Suprapubic skin (tissue), 4 donors: Measurements from ENCODE around the gene IQSEC1. TPM values are rescaled to one million over a fixed set of nuclear protein-coding genes. Genes with fewer than 3 reads are reported as not detected.

Experiments
- DNase-seq, 2 donors: peaks; one replicate each; pipeline ENCODE4 v3.0.0-alpha.2; 2019; ENCODE audit warnings: low spot score in 2 of 2
- H3K27ac ChIP-seq: fragments of 200-600 bp; sonication (generic); one replicate; pipeline ENCODE4 v1.5.1; 2019
- H3K27me3 ChIP-seq: fragments of 200-600 bp; sonication (generic); one replicate; pipeline ENCODE4 v1.5.1; 2019
- H3K36me3 ChIP-seq: fragments of 200-600 bp; sonication (generic); one replicate; pipeline ENCODE4 v1.5.1; 2019
- H3K4me1 ChIP-seq: fragments of 200-600 bp; sonication (generic); one replicate; pipeline ENCODE4 v1.5.1; 2019
- H3K4me3 ChIP-seq: fragments of 200-600 bp; sonication (generic); one replicate; pipeline ENCODE4 v1.5.1; 2019; ENCODE audit warnings: mild to moderate bottlenecking
- H3K9me3 ChIP-seq: fragments of 200-600 bp; sonication (generic); one replicate; pipeline ENCODE4 v1.5.1; 2019
- EP300 ChIP-seq: sonication (generic); formaldehyde crosslinking; IDR thresholded peaks from one replicate; pipeline ENCODE4 v1.6.1; 2017; ENCODE audit warnings: antibody characterized with exemption
- POLR2A ChIP-seq, 2 donors: fragments of 450-650 bp; IDR thresholded peaks; one replicate each; pipeline ENCODE4 v1.6.1; 2017; ENCODE audit warnings: antibody characterized with exemption in 2 of 2, mild to moderate bottlenecking in 2 of 2, moderate library complexity in 2 of 2
- POLR2AphosphoS5 ChIP-seq, 3 donors: sonication (generic); formaldehyde crosslinking; IDR thresholded peaks; one replicate each; pipeline ENCODE4 v1.6.1; 2017; ENCODE audit warnings: antibody characterized with exemption in 3 of 3
- WGBS: methylation state at CpG from one replicate; pipeline ENCODE4 v1.1.5; 2018; 5-methylcytosine and 5-hydroxymethylcytosine counted together
- total RNA-seq, 4 donors: library from RNA; depleted of rRNA; stranded (reverse); fragments of >200 nt; gene quantifications; one replicate each; pipeline ENCODE4 v1.1.0, GENCODE V29; 2016
- TF ChIP-seq, protein P1 (sequence below), 2 donors: fragments of 200-600 bp in 1 of 2; fragments of 450-650 bp in 1 of 2; sonication (generic) in 1 of 2; IDR thresholded peaks; one replicate each; pipeline ENCODE4 v1.5.1; 2016 to 2019; ENCODE audit warnings: antibody characterized with exemption in 2 of 2, mild to moderate bottlenecking in 1 of 2, moderate library complexity in 1 of 2

Gene IQSEC1
- total RNA-seq, 4 donors from 2014 or later, result 26.7 to 52.4 (median 35.5) TPM

- no peak overlapping the region for H3K4me3 ChIP-seq
- 84% methylated on average over 4 of the region's 4 CpGs for WGBS
- no peaks in the 10 kb centered on the region for H3K27me3 ChIP-seq
- H3K36me3 ChIP-seq, result no peaks in the 10 kb centered on the region
- DNase-seq, result no peak
- no peak overlapping the region for H3K27ac ChIP-seq
- peaks cover 27% of the 10 kb centered on the region for H3K4me1 ChIP-seq
- TF ChIP-seq, protein P1, sequence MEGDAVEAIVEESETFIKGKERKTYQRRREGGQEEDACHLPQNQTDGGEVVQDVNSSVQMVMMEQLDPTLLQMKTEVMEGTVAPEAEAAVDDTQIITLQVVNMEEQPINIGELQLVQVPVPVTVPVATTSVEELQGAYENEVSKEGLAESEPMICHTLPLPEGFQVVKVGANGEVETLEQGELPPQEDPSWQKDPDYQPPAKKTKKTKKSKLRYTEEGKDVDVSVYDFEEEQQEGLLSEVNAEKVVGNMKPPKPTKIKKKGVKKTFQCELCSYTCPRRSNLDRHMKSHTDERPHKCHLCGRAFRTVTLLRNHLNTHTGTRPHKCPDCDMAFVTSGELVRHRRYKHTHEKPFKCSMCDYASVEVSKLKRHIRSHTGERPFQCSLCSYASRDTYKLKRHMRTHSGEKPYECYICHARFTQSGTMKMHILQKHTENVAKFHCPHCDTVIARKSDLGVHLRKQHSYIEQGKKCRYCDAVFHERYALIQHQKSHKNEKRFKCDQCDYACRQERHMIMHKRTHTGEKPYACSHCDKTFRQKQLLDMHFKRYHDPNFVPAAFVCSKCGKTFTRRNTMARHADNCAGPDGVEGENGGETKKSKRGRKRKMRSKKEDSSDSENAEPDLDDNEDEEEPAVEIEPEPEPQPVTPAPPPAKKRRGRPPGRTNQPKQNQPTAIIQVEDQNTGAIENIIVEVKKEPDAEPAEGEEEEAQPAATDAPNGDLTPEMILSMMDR (IDR thresholded peaks at IDR 0.05), result no peak
- TF ChIP-seq EP300, result no peak
- no peak for TF ChIP-seq POLR2A (IDR thresholded peaks at IDR 0.05)
- TF ChIP-seq POLR2AphosphoS5 (IDR thresholded peaks at IDR 0.05), result no peak
- H3K9me3 ChIP-seq, result no peaks in the 10 kb centered on the region
Observed at GRCh38 chr3:13010780-13011572, 62.3 kb downstream of the IQSEC1 start.

DNA sequence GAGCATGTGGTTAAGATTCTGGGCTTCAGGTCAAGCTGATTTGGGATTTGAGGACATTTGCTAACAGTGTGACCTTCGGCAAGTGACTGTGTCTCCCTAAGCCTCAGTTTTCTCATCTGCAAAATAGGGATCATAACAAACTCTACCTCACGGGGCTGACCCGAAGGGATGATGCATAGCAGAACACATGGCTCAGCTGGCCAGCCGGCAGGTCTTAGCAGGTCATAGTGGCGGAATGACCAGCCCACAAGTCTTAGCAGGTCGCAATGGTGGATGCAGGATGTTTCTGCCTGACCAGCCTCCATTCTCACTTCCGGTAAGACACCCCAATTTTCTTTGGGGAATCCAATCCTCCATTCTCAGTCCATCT lies 63.3 kb downstream of the IQSEC1 start:
- H3K4me3 ChIP-seq, result no peak overlapping the region
- H3K27ac ChIP-seq, result no peak overlapping the region
- 93% methylated on average over 4 of the region's 7 CpGs for WGBS

DNA sequence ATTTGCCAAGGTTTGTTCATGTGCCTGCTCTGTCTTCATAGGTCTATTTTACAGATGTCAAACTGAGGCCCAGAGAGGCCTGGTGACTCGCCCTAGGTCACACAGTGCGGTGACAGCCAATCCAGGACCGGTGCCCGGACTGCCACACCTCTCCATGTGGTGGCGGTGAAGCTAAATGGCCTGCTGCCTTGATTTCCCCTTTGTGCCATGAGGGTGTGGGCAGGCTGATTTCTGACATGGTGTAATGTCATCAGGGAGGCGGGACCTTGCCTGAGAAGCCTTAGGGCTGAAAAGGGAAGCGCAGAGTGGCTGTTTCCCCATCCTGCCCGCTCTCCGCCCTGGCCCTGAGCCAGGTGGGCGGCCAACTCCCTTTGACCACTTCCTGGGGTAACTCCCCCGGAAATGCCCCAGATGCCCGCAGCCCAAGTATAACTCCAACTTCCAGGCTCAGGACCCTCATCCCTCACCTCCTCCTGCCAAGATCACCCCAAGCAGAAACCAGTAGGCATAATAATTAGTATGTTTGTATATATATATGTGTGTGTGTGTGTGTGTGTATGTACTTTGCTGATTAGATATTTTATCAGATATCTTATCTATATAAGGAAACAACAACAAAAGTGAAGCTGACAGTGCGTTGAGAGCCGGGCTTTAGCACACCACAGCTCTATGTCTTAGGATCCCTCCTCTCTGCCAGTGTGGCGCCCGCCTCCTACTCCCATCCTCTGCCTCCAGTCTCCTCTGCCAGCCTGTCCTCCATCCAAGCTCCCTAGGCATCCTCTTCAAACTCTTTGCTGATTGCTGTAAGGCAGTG lies 63.9 kb downstream of the IQSEC1 start:
- WGBS, result 63% methylated on average over 6 of the region's 16 CpGs
- peaks cover 20% of the 10 kb centered on the region for H3K4me1 ChIP-seq
- TF ChIP-seq POLR2AphosphoS5 (IDR thresholded peaks at IDR 0.05) (peak in 1 of 3 donors; percentile 17), EP300 (no peak)
- TF ChIP-seq, protein P1 (IDR thresholded peaks at IDR 0.05), result no peak
- no peak overlapping the region for H3K4me3 ChIP-seq
- no peak overlapping the region for H3K27ac ChIP-seq
- peak in 1 of 2 donors; percentile 82 for DNase-seq
- no peaks in the 10 kb centered on the region for H3K9me3 ChIP-seq
- no peaks in the 10 kb centered on the region for H3K27me3 ChIP-seq
- no peaks in the 10 kb centered on the region for H3K36me3 ChIP-seq

More for the DNA sequence above, 63.3 kb downstream of the IQSEC1 start:
- Histone ChIP-seq H3K27me3 (no peaks in the 10 kb centered on the region), H3K9me3 (no peaks in the 10 kb centered on the region), H3K4me1 (peaks cover 20% of the 10 kb centered on the region), H3K36me3 (no peaks in the 10 kb centered on the region)
- DNase-seq, result no peak
- no peak for TF ChIP-seq POLR2AphosphoS5 (IDR thresholded peaks at IDR 0.05)
- TF ChIP-seq EP300, result no peak
- TF ChIP-seq POLR2A (IDR thresholded peaks at IDR 0.05), result no peak
- TF ChIP-seq, protein P1 (IDR thresholded peaks at IDR 0.05), result no peak

DNA sequence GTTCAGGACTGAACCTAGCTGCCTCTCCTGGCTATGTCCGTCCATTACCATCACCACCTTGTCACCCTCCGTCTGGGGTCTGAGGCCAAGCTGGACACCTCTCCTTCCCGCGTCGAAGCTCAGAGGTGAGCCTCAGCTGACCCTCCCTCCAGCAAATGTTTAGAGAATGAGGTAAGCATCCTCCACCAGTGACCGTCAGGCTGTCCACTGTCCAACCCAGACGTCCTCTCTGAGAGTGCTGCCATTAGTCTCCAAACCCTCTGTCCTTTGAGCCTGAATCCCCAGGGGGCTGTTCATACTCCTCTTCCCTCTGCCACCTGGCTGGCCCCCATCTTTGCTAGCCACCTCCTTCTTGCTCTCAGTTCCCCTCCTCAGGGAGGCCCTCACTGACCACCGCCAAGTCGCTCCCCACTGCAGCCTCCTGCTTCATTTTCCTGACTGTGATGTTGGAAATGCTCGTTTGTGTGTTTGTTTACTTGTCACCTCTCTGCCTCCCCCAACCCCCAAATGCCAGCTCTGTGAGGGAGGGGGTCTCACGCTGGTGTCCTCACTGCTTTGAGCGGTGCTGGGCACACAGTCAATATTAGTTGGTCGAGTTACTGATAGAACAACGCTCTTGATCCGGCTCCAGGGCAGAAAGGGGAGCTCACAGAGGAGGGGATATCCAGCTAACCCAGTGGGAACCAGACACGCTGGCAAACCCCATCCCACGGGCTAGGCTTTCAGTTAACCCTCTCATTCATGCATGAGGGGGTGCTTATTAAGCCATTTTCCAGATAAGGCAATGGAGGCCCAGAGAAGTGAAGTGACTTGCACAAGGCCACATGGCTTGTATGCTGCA lies 64.9 kb downstream of the IQSEC1 start:
- Histone ChIP-seq H3K27ac (no peak overlapping the region), H3K36me3 (no peaks in the 10 kb centered on the region), H3K4me1 (peaks cover 20% of the 10 kb centered on the region), H3K9me3 (no peaks in the 10 kb centered on the region), H3K4me3 (no peak overlapping the region), H3K27me3 (no peaks in the 10 kb centered on the region)
- 84% methylated on average over 15 of the region's 17 CpGs for WGBS
- DNase-seq, result peak in 1 of 2 donors; percentile 55
- TF ChIP-seq POLR2AphosphoS5 (IDR thresholded peaks at IDR 0.05), result no peak
- no peak for TF ChIP-seq POLR2A (IDR thresholded peaks at IDR 0.05)
- no peak for TF ChIP-seq EP300
- TF ChIP-seq, protein P1 (IDR thresholded peaks at IDR 0.05), result no peak
